HG03064 (cell line): ENCODE measurements around the gene LSMEM2.
"Not testable (repeated sequence)": the region's sequence is repeated elsewhere in the genome, so short reads cannot be mapped to it uniquely, and the experiment has no call there.

Source experiments
- ATAC-seq: cut with Tn5 transposase; IDR thresholded peaks from one replicate; pipeline ENCODE4 v1.9.1; 2021; ENCODE audit warnings: low read depth; ENCODE audit not compliant: unreplicated experiment

The LSMEM2 gene

GRCh38 chr3:50275141-50275995 is 3.5 kb upstream of the LSMEM2 start:
- ATAC-seq, result no peak

- ATAC-seq, result no peak
Measured at GRCh38 chr3:50275996-50276761, 2.7 kb upstream of the LSMEM2 start.

GRCh38 chr3:50276762-50277101 is 2.2 kb upstream of the LSMEM2 start:
- ATAC-seq, result no peak

GRCh38 chr3:50278123-50278879 is 586 bp upstream of the LSMEM2 start:
- ATAC-seq, result no peak

- no peak for ATAC-seq
Measured at GRCh38 chr3:50279255-50280016, 549 bp downstream of the LSMEM2 start.

GRCh38 chr3:50284121-50284520 is 5.2 kb downstream of the LSMEM2 start:
- not testable (repeated sequence) for ATAC-seq

GRCh38 chr3:50286322-50287227 is 7.7 kb downstream of the LSMEM2 start:
- ATAC-seq, result no peak

- ATAC-seq, result no peak
Measured at GRCh38 chr3:50287262-50287661, 8.4 kb downstream of the LSMEM2 start.

GRCh38 chr3:50288387-50289007 is 9.6 kb downstream of the LSMEM2 start:
- no peak for ATAC-seq

GRCh38 chr3:50289130-50289529 is 10.2 kb downstream of the LSMEM2 start:
- ATAC-seq, result no peak

- no peak for ATAC-seq
Measured at GRCh38 chr3:50290161-50290641, 11.3 kb downstream of the LSMEM2 start.

- ATAC-seq, result peak; percentile 87
Measured at GRCh38 chr3:50292159-50293078, 13.5 kb downstream of the LSMEM2 start, which contains the start of gene IFRD2. Gene IFRD2, minus strand, starts transcription at chr3:50292429. Its CDS starts 155 bp downstream, at chr3:50292274.

- ATAC-seq, result no peak
Measured at GRCh38 chr3:50293079-50293801, 14.4 kb downstream of the LSMEM2 start.

- no peak for ATAC-seq
Measured at GRCh38 chr3:50294089-50294488, 15.2 kb downstream of the LSMEM2 start.

GRCh38 chr3:50294492-50295403 is 15.9 kb downstream of the LSMEM2 start:
- no peak for ATAC-seq
